ENCODE data around the gene NDUFV3. TPM values are rescaled to one million over a fixed set of nuclear protein-coding genes. Genes with fewer than 3 reads are reported as not detected.

Gene NDUFV3
- polyA plus RNA-seq, 1 donor from 2014 or later = 22.7 TPM

DNA sequence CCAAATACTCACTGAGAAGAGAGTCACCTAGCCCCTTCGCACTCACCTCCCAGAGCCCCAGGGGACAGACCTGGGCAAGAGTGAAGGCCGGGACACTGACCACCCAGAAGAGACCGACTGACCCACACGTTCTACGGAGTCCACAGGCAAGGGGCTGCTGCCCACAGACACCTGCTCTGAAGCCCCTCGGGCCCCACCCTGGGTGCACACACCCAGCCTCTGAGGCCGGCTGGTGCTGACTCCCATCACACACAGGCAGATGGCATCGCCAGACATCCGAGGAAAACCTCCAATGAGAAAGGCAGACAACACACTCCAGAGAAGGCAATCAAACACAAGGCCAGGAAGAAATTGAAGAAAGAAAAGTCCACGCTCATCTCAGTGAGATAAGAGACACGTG, 35.9 kb upstream of the NDUFV3 start:
- Histone ChIP-seq H3K9ac (ENCODE audit: low read length) (no peak overlapping the region), H3K9me3 (ENCODE audit: low read length) (no peaks in the 10 kb centered on the region), H3K9me2 (ENCODE audit: insufficient read depth, low read length) (no peaks in the 10 kb centered on the region), H4K20me1 (ENCODE audit: insufficient read depth) (no peaks in the 10 kb centered on the region), H3K79me2 (replicated peaks; ENCODE audit: insufficient read depth, low read length) (no peaks in the 10 kb centered on the region), H3K4me2 (ENCODE audit: low read length) (no peak overlapping the region), H2AFZ (ENCODE audit: low read depth, low read length) (no peak overlapping the region), H3K27me3 (ENCODE audit: insufficient read depth, low read depth, low read length) (no peaks in the 10 kb centered on the region), H3F3A (ENCODE audit: insufficient read depth, low read length, poor library complexity, severe bottlenecking) (no peaks in the 10 kb centered on the region), H3K36me3 (ENCODE audit: insufficient read depth, low read length) (peaks cover 8% of the 10 kb centered on the region), H3K27ac (ENCODE audit: low read length) (no peak overlapping the region), H3K4me3 (ENCODE audit: low read length) (no peak overlapping the region)
- no peak for TF ChIP-seq POLR2AphosphoS5 (IDR thresholded peaks at IDR 0.05)
- TF ChIP-seq, protein P1, sequence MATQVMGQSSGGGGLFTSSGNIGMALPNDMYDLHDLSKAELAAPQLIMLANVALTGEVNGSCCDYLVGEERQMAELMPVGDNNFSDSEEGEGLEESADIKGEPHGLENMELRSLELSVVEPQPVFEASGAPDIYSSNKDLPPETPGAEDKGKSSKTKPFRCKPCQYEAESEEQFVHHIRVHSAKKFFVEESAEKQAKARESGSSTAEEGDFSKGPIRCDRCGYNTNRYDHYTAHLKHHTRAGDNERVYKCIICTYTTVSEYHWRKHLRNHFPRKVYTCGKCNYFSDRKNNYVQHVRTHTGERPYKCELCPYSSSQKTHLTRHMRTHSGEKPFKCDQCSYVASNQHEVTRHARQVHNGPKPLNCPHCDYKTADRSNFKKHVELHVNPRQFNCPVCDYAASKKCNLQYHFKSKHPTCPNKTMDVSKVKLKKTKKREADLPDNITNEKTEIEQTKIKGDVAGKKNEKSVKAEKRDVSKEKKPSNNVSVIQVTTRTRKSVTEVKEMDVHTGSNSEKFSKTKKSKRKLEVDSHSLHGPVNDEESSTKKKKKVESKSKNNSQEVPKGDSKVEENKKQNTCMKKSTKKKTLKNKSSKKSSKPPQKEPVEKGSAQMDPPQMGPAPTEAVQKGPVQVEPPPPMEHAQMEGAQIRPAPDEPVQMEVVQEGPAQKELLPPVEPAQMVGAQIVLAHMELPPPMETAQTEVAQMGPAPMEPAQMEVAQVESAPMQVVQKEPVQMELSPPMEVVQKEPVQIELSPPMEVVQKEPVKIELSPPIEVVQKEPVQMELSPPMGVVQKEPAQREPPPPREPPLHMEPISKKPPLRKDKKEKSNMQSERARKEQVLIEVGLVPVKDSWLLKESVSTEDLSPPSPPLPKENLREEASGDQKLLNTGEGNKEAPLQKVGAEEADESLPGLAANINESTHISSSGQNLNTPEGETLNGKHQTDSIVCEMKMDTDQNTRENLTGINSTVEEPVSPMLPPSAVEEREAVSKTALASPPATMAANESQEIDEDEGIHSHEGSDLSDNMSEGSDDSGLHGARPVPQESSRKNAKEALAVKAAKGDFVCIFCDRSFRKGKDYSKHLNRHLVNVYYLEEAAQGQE (IDR thresholded peaks at IDR 0.05; ENCODE audit: borderline replicate concordance) = no peak
- TF ChIP-seq EP300 (conservative IDR thresholded peaks at IDR 0.05; ENCODE audit: poor library complexity, severe bottlenecking) = no peak

DNA sequence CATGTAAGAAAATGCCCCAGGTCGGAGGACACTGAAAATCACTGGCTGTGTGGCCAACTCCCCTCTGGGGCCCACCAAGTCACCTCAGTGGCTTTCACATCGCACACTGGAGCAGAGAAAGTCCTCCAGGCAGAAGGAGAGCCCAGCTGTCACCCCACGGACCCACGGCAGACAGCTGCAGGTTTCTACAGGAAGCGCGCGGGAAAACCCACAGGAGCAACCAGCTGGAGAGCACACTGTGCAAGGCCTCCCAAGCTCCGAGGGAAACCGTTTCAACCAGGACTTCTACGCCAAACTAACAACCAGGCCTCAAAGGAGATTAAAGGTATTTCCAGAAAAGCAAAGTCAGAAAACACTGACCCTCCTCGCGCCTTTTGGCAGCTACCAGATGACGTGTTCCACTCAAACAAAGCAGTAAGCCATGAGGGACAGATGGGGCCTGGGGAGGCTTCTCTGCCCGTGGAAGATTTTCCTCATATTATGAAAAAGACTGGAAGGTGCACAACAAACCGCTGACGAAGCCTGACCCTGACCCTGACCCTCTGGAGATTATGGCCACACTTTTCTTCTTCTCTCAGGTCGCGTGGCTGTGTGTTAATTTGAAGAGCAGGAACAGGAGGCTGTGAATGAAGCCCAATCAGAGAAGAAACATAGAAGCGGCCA, 34.8 kb upstream of the NDUFV3 start:
- H2AFZ ChIP-seq (ENCODE audit: low read depth, low read length) = no peak overlapping the region
- no peaks in the 10 kb centered on the region for H3K9me3 ChIP-seq (ENCODE audit: low read length)
- no peaks in the 10 kb centered on the region for H4K20me1 ChIP-seq (ENCODE audit: insufficient read depth)
- H3K36me3 ChIP-seq (ENCODE audit: insufficient read depth, low read length) = peaks cover 8% of the 10 kb centered on the region
- no peaks in the 10 kb centered on the region for H3K27me3 ChIP-seq (ENCODE audit: insufficient read depth, low read depth, low read length)
- no peaks in the 10 kb centered on the region for H3K9me2 ChIP-seq (ENCODE audit: insufficient read depth, low read length)
- no peaks in the 10 kb centered on the region for H3K79me2 ChIP-seq (replicated peaks; ENCODE audit: insufficient read depth, low read length)
- no peak overlapping the region for H3K4me3 ChIP-seq (ENCODE audit: low read length)
- no peaks in the 10 kb centered on the region for H3F3A ChIP-seq (ENCODE audit: insufficient read depth, low read length, poor library complexity, severe bottlenecking)
- no peak overlapping the region for H3K9ac ChIP-seq (ENCODE audit: low read length)
- no peak overlapping the region for H3K27ac ChIP-seq (ENCODE audit: low read length)
- TF ChIP-seq SMC3 (conservative IDR thresholded peaks at IDR 0.05; ENCODE audit: poor library complexity) = no peak
- TF ChIP-seq RAD21 (conservative IDR thresholded peaks at IDR 0.05) = no peak
- TF ChIP-seq, protein P2, sequence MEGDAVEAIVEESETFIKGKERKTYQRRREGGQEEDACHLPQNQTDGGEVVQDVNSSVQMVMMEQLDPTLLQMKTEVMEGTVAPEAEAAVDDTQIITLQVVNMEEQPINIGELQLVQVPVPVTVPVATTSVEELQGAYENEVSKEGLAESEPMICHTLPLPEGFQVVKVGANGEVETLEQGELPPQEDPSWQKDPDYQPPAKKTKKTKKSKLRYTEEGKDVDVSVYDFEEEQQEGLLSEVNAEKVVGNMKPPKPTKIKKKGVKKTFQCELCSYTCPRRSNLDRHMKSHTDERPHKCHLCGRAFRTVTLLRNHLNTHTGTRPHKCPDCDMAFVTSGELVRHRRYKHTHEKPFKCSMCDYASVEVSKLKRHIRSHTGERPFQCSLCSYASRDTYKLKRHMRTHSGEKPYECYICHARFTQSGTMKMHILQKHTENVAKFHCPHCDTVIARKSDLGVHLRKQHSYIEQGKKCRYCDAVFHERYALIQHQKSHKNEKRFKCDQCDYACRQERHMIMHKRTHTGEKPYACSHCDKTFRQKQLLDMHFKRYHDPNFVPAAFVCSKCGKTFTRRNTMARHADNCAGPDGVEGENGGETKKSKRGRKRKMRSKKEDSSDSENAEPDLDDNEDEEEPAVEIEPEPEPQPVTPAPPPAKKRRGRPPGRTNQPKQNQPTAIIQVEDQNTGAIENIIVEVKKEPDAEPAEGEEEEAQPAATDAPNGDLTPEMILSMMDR (IDR thresholded peaks at IDR 0.05; ENCODE audit: poor library complexity, severe bottlenecking) = no peak
- no peak for TF ChIP-seq POLR2AphosphoS5 (IDR thresholded peaks at IDR 0.05)
- no peak for TF ChIP-seq TAF1 (IDR thresholded peaks at IDR 0.05; ENCODE audit: low read depth)
- no peak for TF ChIP-seq MXI1 (conservative IDR thresholded peaks at IDR 0.05; ENCODE audit: poor library complexity, severe bottlenecking)
- no peak for TF ChIP-seq EZH2 (IDR thresholded peaks at IDR 0.05; ENCODE audit: borderline replicate concordance, insufficient read depth, low read length, poor library complexity, severe bottlenecking)
- no peak for TF ChIP-seq EP300 (conservative IDR thresholded peaks at IDR 0.05; ENCODE audit: poor library complexity, severe bottlenecking)
- no peak overlapping the region for H3K4me2 ChIP-seq (ENCODE audit: low read length)

All from neural cell (in vitro differentiated cells).